ENCODE results near the gene PHC3.
"Not testable (repeated sequence)": the region's sequence is repeated elsewhere in the genome, so short reads cannot be mapped to it uniquely, and the experiment has no call there.

The PHC3 gene

DNA sequence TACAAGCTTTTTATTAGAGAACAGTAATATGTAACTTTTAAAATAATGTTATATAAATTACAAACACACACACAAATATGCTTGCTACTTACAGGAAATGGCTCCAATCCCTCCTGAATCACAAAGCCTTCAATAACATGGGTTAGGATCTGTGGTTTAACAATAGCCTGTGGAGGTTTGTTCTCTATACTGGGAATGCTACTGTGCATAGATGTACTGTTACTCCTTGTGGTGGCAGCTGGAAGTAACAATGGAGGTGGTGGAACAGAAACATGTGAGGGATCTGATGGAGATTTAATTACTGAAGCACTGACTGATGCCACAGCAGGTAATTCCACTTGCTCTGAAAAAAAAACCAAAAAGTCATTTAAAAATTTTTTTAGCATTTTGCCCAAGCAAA, 64.4 kb downstream of the PHC3 start:
- peak in 1 of 2 experiments; percentile 18 for DNase-seq

DNA sequence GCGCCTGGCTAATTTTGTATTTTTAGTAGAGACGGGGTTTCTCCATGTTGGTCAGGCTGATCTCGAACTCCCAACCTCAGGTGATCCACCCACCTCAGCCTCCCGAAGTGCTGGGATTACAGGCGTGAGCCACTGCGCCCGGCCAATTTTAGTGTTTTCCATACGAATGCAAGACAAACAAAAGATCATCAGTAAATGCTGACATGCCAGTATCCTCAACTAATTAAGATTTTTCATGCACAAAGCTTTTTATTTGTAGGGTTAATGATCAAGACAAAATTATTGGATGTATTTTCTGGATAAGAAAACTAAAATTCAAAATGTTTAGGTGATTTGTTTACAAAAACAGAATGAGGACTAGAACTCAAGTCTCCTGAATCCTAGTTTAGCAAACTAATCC, 67.4 kb downstream of the PHC3 start:
- DNase-seq, result not testable (repeated sequence)

DNA sequence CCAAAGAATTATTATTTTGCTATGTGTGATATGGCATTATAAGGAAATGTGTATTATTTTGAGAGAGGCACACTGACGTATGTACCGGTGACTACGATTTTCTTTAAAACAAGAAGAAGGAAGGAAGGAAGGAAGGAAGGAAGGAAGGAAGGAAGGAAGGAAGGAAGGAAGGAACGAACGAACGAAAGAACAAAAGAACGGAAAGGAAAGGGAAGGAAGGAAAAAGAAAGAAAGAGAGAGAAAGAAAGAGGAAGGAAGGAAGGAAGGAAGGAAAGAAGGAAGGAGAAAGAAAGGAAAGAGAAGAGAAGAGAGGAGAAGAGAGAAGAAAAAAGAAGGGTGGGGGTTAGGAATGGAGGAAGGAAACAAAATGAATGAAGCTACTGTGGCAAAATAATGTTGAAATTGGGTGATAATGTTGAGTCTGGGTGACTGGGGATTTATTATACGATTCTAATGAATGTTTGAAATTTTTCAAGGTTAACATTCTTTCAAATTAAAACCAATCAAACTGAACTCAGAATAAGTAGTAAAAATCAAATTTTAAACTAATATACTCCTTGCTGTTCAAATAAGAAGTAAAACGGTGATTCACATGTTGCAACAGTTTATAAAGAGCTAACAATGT, 70.3 kb downstream of the PHC3 start:
- DNase-seq, result no peak

DNA sequence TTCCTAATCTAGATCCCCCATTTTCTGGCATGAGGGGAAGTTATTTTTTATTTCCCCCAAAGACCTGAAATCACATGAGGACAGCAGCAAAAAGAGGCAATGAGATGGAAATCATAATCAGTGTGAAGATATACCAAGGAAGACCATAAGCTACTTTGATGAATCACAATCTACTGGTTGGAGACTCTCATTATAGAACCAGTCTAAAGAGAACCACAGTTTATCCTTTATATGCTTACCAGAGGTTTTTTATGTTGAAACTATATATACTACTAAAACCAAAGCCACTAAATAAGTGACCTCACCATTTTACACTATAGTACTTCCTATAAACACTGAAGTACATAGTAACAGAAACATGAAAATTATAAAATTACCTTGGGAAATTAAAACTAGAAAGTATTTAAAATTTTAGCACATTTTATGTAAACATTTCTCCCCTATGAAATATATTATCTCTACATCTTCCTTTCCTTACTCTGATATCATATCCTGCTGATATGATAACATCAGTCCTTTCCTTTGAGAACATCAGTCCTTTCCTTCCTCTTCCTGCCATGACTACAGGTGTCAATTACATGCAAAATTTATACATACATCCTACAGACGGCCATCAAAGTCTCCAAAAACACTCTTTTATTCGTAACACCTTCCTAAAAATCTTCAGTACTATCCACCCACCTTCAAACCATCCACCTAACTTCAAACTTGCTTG, 71.8 kb downstream of the PHC3 start:
- DNase-seq, result no peak

DNA sequence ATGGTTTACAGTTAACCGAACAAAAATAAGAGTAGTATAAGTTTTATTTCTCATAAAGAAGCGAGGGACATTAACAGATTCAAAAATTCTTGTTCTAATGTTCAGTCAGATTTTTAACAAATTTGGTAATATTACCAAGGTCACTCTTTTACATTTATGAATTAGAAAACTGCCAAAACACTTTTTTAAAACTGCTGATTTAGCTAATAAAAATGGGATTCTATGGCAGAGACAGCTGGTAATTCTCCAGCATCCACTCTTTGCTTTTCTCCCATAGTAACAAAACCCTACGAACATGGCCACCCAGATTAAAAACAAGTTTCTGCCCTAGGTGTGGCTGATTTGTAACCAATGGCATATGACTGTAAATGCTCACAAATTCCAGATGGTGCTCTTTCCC, 72.6 kb downstream of the PHC3 start:
- DNase-seq, result no peak

DNA sequence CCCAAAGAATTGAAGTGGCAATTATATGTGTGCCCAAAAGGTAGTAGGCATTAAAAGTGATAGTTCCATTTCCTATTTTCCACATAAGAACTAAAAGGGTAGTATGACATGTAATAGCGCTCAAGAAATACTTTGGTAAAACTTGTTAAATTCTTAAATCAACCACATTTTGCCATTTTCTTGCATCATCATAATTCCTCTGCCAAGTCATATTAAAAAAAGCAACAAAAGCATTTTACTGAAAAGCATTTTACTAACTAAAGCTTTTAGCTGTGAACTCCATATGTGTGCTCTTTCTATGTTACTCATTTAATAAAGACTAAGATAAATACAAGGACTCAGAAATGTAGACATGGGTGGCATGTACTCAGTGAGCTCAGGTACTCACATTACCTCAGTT, 73.6 kb downstream of the PHC3 start:
- DNase-seq, result no peak

DNA sequence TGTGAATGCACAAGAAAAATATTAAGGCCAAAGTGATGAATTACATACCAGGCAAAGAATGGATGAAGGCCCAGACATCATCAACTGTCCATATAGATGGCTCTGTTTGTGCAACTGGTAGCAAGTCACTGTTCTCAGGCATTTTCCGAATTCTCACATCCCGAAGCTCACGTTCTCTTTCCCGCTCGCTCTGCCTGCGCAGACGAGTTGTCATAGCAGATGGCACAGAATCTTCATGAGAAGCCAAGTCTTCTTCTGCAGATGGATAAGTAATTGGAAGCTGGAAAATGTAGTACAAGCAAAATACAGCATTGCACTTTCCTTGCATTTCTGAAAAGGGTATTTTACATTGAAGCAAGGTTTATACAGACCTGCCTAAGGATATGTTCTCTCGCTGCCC, 79.1 kb downstream of the PHC3 start:
- no peak for DNase-seq

DNA sequence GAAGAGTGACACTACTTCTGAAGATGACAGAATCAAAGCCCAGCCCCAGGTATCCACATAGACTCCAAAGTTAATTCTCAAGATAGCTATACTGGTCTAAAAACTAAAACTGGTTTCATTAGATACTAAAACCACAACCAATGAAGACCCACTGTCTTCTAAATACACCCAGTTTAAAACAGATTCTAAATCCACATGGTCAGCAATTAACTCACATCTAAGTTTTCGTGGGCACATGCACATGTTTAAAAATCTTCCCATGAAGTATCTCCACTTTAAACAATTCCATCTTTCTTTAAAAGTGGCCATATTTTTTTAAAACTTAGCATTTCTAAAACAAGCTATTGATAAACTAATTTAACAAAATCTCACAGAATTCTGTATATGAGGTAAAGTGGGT, 80.6 kb downstream of the PHC3 start:
- DNase-seq, result no peak

DNA sequence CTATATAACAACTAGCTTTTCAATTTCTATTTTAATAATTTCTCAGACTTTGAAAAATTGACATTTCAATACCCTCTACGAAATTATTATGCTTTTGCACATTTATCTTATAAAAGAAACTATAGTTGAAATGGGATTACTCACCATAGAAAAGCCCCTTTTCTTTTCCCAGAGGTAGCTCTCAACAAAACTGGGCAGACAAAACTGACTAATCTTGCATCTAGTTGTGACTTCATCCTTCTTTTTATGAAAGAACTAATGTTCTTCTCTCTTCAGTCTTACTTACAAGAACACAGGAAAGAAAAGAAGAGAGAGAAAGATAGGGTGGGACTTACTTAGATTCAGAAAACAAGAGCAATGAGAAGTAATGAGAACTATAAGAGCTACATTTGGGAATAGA, 82.8 kb downstream of the PHC3 start:
- DNase-seq, result no peak

DNA sequence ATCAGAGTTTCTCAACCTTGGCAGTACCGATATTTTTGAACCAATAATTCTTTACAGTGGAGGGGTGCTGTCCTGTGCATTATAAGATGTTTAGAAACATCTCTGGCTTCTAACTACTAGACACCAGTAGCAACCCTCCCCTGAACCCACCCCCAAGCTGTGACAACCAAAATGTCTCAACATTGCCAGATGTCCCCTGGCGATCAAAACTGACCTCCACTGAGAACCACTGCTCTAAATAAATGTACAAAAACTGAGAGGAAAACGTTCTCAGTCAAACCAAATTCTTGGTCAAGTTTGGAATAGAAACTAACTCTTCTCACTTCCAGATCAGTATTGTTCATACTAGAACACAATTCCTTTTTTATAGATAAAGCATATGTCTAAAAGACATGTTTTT, 85.2 kb downstream of the PHC3 start:
- no peak for DNase-seq

DNA sequence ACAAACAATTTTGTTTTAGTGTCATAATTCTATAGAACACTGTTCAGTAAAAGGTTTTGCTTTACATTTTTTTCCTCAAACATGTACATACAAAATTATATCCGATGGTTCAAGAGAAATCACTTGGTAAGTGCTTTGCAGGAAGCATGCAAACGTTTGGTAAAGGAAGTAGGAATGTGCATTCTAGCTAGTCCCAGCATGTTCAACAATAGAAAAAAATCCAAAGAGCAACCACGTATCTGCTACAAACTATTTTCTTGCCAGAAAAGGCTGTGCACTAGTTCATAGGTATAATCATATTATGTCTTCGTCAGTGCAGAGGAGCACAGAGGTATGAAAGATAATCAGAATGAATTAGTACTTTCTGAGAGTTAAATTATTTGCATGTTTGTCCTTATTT, 85.8 kb downstream of the PHC3 start:
- no peak for DNase-seq

DNA sequence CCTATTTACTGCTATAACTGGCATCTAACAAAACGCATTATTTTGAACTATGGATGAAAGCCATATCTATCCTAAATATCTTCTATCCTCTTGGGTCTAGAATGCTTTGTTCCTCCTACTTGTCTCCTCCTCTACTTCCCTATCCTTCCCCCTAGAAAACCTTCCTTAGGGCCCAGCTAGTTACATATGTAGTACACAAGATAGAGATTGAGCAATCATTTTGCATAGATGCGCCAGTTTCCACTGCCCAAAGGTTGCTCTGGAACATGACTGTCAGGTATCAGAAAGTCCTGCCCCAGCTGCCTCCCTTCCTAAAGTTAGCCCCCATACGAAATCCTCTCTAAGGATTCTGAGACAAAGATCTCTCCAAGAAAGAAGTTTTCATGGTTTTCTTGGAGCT, 88.6 kb downstream of the PHC3 start:
- DNase-seq, result no peak

DNA sequence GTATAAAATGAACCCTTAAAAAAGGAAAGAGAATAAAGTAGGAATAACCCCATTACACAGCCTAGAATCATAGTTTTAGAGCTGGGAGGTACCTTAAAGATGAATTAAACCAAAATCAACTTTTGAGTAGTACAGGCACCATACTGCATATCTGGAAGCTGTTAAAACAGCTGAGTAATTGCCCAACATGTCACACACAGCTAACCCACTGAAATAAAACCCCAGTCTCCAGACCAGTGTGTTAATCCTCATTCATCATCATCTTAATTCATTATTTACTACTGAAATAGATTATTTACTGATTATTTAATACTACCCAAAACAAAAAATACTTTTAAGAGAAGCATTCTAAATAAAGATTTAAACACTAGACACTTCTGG, 90.9 kb downstream of the PHC3 start:
- no peak for DNase-seq

DNA sequence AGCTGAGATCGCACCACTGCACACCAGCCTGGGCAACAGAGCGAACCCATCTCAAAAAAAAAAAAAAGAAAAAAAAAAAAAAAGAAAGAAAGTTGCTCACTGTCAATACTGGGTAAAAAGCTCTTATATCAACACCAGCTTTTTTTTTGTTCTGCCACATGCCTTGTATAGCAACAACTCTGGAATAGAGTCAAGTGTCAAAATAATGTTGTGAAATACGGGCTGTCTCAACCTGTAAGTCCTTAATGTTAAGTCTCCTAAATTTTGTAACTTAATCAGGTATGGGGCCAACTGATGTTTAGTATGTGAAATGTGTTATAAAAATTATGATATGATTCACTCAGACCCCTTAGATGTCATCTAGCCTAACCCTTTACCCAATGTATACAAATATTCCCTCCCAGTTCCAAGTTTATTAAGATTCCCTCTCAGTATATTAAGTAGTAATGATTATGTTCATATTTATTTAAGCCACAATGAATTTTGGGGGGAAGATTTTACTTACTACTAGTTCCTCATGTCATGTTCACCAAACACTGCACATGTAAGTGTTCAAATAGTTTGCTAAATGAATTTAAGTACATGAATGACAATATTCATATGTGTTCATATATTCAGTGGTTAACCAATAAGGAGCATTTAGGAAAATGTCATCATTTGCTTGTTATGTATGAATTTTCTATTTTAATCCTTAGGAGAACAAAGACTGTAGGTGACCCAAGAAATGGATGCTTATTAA, 91.5 kb downstream of the PHC3 start:
- no peak for DNase-seq

DNA sequence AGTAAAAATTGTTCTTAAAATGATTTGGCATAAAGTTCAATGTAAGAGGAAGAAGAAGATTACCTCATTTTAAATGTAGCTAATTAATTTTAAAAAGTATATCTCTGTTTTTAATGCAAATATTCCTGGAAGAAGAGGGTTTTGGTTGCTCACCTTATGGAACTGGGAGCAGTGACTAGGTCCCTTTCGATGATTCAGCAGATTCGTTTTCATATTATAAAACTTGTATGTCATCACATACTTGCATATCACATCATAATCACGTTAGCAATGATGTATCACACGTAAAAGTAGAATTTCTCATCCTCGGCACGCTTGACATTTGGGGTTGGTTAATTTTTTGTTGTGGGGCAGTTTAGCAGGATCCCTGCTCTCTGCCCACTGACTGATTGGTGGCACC, 96.1 kb downstream of the PHC3 start:
- no peak for DNase-seq

DNA sequence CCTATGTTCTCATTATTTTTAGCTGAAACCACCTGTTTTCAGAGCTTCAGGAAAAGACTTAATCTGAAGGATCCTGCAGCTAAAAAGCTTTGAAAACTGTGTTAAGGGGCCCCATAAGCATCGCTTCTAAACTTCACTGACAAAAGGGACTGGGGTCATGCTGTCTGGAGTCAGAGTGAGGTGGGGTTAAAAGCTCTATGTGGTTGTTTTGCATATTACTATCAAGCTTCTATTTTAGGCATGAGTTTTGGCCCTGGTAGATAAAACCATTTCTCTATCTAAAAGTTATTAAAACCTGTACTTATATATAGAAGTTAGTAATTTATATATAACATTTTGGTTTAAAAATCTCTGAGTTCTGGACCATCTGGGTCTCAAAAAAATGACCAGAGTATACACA, 98.2 kb downstream of the PHC3 start:
- no peak for DNase-seq

DNA sequence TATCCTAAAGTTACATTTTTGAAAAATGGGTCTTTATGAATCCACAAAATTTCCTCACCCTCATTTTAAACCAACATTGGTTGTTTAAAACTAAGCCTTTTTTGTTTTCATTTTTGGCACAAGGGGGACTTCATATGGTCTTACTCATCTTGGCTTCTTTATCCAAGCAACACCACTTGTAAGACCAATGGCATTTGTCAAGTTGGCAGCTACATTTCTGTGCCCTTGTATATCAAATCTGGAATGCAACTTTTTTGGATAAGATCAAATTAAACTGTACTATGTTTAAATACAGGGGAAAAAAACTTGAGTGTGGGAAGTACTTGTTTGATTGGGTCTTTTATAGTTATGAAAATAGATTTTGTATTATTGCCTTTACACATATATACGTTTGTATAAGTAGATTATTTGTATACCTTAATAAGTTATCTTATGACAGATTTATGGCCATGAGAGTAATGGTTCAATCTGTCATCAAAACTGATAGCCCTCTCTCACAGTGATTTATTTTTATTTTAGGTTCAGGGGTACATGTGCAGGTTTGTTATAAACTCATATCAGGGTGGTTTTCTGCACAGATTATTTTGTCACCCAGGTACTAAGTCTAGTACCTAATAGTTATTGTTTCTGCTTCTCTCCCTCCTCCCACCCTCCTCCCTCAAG, 100.3 kb downstream of the PHC3 start:
- DNase-seq, result no peak

DNA sequence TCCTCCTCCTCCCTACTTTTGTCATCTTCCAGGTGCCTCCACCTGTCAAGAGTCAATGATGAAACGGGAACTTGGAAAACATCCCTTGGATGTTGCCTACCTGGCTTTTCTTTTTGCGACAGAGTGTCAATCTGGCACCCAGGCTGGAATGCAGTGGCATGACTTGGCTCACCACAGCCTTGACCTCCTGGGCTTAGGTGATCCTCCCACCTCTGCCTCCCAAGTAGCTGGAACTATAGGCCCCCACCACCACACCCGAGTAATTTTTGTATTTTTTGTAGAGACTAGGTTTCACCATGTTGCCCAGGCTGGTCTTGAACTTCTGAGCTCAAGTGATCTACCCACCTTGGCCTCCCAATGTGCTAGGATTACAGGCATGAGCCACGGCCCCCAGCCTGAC, 100.9 kb downstream of the PHC3 start:
- no peak for DNase-seq

DNA sequence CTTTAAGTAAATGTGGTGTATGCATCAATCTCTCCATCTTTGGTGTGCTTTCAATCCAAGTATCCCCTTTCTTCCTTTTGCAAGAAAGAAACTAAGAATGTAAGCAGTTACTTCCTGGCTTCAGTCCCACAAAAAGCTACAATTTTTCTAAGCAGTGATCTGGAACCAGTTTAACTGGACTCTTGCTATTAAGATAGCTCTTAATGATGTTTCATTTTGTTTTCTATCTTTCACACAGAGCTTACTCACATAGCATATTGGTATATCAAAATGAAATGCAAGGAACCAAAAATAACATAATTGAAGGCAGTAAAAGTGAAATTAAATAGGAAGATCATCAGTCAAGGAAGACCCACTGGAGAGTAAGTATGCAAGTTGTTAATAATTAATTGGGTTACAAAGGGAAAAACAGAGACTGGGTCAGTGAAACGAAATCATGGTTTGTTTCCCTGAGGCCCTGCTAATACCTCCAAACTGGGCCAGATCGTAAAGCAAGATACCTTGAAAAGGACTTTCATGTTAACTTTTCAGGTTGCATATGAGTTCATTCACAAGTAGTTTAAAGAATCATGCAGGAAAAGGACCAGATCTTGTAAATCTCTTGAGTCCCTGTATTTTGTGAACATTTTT, 101.9 kb downstream of the PHC3 start:
- DNase-seq, result no peak

DNA sequence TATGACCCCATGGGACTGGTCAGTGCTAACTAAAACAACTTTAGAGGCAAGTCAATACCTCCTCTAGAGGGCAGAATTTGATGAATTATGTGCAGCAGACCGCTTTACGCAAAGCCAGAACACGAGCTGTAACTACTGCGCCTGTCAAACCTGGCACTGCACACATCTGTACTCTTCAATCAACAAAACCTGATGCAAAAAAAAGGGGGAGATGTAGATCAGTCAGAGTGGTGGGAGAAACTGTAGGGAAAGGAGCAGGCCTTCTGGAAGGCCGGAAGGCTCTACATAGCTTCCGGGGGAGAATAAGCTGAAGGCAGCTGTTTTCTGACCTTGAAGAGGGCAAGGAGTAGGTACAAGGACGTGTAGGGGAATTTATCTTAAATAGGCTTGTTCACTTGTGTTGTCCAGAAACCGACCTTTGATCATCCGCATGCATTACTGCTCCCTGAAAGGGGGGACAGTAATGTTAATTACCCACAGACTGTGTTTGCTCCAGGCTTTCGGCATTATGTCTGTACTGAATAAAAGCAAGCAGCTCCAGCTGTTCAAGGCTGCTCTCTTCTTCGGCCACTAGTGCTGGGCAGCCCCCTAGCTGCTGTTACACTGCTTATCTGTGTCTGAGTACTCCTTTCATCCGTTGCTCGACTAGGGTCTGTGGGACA, 102.8 kb downstream of the PHC3 start:
- no peak for DNase-seq

DNA sequence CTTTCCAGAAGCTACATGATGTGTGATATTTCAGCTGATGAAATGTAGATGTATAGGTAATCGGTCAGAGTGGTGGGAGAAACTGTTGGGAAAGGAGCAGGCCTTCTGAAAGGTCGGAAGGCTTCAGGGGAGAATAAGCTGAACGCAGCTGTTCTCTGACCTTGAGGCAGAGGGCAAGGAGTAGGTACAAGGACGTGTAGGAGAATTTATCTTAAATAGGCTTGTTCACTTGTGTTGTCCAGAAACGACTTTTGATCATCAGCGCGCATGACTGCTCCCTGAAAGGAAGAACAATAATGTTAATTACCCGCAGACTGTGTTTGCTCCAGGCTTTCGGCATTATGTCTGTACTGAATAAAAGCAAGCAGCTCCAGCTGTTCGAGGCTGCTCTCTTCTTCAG, 104.2 kb downstream of the PHC3 start:
- DNase-seq, result no peak

DNA sequence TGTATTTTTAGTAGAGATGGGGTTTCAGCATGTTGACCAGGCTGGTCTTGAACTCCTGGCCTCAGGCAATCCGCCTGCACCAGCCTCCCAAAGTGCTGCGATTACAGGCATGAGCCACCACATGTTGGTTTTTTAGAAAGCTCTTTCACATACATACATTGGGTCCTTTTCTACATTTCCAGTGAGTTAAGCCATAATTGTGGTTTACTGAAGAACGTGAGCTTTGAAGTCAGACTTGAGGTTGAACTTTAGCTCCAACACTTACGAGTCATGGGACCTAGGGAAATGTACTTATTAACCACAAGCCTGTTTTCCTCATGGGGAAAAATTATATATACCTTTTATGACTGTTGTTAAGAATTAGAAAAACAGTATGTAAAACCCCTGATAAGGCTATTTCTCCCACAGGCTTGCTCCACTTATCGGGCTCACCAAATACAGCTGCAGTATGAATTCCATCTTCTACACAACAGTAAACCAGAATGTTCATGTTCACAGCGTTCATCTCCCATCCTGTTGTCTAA, 104.8 kb downstream of the PHC3 start:
- no peak for DNase-seq

Measured in SW 1271 (cell line).